HG03280 (cell line): ENCODE measurements around the gene TSPEAR.

Experiments used
- ATAC-seq: cut with Tn5 transposase; IDR thresholded peaks from one replicate; pipeline ENCODE4 v1.9.1; 2021; ENCODE audit warnings: mild to moderate bottlenecking, moderate library complexity; ENCODE audit not compliant: unreplicated experiment

TSPEAR gene

DNA sequence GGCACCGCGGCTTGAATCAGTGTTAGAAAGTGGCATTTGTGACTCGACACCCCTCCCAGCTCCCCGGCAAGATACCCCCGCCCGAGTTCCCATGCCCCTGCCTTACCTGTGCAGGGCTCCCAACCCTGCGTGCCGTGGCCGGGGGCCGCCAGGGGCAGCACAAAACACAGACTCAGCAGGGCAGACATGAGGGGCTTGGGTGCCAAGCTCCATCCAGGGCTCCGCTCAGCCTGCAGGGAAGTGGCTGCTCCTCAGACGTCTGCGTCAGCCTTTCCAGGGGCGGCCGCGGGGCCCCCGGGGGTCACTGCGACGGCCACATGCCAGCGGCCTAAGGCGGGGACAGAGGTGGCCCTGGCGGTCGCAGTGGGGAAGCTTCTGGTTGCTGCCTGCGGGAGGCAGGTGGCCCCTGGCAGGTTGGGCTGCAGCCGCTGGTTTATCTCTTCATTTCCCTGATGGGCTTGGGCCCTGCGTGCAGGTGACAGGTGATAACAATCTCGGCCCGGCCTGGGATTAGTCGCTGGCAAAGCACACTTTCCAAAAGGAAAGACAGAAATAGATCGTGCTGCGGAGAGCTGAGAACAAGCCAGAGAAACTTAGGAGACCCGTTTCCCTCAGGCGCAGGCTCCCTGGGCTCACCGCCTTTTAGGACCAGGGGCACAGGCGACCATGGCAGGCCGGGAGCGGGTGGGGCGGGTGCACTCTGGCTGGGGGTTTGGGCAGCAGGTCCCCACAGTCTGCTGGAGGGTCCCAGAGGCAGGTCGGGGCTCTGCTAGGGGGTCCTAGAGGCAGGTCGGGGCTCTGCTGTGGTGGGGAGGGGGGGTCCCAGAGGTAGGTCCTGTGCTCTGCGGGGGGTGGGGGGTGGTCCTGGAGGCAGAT is at the start of gene TSPEAR:
TSS of gene TSPEAR (minus strand) at position 246 of the 876 bp plus-strand sequence. CDS start at position 188, 58 bp downstream.
- ATAC-seq, result no peak

DNA sequence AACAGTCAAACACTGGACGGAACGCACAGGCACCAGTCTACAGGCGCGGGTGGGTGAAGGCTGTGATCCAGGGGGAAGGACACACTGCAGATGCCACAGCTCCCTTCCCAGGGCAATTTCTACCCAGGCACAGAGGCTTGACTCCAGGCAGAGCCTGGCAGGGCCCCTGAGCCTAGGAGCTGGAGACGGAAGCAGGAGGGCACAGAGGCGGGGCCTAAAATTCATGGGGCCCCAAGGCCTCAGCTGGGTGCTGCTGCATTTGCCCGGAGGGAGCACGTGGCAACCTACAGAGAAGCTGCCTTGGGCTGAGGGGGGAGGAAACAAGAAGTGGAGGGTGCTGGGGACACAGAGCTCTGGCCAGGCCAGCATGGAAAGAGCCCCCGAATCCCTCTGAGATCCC is 49.0 kb upstream of the TSPEAR start:
- no peak for ATAC-seq

DNA sequence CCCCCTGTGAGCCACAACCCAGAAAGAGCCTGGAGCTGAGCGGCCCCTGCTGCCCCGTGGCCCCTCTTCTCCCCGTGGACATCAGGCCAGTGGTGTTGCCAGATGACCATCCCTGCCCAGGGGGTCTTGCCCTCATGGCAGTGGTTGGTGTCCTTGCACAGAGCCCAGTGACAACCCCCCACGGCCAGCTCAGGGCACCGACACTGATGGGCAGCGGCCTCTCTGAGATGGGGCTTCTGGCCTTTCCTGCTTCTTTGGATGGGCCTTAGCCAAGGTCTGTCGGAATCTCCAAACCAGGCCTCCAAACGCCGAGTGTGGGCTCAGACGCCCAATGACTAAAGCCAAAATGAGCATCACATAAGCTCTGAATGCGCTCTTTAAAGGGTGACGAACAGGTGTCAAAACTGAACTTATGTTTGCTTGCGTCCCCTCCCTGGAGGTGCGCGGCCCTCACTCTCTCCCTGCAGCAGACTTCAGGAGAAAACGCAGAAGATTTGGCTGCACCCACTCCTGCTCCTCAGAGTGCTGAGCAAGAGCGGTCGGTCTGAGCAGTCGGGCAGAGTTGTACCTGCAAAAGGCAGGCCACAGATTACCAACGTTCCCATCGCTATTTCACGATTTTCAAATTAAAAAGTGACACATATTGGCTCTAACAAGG is 48.4 kb upstream of the TSPEAR start:
- ATAC-seq, result no peak

DNA sequence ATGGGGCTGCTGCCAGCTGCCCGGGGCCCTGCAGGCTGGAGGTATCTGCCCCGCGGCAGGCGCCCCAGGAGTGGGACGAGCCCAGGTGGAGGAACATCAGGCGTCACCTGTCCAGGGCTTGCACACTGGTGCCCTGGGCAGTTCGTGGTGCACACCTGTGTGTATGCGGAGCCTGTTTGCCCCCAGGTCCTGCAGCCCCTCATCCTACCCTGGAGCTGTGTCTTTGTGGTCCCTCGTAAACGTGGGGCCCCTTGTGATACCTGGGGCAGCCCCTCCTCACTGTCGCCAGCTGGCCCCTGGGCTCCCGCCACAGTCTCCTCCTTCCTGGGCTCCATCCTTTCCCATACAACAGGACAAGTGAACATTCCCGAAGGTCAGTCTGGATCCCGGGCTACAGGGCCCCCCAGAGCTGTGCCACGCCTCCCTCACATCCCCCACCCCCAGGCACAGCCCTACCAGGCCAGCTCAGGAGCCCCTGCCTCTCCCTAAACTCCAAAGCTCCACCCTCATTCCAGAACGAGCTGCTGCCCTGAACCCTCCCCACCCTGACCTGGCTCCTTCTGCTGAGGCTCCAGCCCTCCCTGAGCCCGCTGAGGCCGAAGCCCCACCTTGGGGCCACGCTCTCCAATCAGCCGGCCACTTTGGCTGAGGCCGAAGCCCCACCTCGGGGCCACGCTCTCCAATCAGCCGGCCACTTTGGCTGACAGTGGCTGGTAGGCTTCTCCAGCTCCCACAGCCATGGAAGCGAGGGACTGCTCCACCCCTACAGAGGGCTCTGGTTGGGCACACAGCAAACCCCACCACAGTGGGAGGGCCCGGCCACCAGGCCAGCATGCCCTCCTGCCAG is 47.6 kb upstream of the TSPEAR start:
- ATAC-seq, result no peak

DNA sequence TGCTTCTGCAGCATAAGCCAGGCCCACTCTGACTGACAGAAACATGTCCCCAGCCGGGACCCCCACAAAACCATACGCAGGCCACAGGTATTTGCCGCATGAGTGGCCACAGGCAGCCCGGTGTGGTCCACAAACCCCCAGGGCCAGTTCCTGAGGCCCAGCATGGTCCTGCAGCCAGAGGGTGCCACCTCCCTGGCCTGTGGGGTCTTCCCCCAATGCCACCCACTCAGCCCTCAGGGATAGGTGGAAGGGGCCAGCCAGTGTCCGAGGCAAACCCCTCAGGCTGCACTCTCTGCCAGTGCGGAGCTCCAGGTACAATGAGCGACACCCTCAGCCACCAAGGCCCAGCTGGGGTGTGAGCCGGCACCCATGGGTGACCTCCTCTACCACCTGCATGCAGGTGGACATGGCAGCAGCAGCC is 46.8 kb upstream of the TSPEAR start:
- ATAC-seq, result no peak

DNA sequence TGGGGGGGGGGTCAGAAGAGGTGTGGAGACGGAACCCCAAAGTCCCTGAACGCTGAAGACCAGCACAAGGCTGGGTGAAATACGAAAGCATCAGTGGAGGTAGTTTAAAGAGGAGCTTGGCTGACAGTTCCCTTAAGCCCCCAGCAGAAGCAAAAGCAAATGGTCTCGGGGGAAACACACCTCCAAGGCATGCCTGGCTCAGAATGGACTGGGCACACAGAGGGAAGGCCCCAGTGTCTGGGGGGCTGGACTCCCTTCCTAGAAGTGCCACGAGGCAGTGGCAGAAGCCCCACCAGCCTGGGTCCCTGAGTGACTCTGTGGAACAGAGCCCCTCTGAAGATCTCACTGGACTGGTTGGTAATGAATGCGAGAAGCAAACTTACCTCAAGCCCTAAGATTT is 46.4 kb upstream of the TSPEAR start:
- no peak for ATAC-seq

DNA sequence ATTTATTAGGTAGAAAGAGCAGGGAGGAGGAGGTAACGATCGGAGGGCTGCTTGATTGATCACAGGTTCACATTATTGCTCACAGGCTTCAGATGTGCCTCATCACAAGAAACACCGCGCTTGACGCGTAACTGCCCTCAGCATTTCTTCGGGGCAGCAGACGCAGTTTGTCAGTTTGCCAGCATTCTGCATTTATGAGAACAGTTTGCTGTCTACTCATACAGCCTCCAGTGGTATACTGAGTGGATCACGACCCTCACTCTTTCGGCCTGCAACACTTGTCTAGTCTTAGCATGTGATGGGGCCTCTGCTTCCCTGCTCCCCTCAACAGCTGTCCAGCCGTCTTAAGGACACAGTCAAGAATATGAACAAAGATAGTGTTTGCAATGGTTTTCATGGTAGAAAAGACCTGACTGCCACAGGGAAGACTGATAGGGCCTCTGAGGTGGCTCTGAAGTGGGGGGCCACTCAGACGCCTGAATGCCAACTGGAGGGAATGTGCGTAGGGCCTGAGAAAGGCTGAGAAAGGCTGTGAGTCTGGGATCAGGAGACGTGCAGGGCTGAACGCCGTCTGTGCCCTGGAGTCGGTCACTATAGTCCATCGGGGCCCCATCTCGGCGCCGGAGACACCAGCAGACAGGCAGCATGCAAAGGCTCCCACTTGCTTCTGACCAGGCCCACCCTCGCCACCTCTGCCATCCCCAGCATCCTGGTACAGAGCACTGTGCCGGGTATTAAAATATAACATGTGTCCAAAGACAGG is 45.2 kb upstream of the TSPEAR start:
- no peak for ATAC-seq

DNA sequence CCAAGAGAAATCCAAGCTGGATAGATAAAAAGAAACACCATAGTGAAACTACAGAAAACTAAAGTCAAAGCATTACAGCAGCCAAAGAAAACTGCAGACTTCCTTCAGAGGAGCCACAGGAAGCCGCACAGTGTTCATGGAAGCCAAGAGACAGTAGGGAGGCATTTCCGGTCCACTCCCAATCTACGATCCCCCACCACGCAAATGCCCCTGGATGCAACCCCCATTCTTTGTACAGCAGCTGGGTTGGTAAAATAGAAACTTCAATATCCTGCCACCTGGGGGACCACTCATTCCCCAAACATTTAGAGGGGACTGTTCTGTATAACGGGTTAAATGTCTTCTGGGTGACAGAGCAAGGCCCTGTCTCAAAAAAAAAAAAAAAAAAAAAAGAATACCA is 43.9 kb upstream of the TSPEAR start:
- no peak for ATAC-seq

DNA sequence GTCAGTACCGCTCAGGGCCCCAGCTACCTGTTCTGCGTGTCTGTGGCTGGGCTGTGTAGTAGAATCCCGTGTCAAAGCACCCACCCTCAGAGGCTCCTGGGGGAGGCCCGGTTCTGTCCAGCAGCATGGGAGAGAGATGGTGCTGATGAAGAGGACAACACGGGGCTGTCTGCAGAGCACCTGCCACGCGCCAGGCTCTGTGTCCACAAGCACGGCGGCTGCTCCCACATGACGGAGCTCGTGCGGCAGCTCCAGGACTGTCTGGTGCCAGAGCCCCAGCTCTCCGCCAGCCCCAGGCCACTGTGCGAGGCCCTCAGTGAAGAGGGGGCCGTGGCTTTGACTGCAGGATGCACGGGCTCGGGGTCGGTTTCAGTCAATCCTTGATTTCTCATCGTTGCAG is 42.0 kb upstream of the TSPEAR start:
- no peak for ATAC-seq

DNA sequence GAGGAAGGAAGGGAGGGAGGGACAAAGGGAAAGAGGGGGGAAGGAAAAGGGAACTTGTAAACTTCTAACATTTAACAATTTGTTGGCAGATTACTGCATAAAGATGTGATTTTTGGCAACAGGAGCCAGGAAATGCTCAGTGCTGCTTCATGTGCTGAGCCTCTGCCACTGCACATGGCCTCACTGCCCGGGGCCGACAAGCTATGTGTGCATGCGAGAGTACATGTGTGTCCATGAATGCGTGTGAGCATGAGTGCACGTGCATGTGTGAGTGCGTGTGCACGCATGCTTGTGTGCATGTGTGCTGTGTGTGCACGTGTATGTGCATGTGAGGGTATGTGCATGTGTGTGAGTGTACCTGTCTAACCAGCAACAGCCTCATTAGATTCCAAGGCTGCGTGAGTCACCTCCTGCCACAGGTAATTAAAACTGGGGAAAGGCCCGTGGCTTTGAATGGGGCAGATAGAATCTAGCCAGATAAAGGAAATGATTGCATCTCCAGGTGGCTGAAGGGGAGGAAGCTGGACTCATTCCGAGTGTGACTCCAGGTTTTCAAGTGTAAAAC is 41.4 kb upstream of the TSPEAR start:
- no peak for ATAC-seq

DNA sequence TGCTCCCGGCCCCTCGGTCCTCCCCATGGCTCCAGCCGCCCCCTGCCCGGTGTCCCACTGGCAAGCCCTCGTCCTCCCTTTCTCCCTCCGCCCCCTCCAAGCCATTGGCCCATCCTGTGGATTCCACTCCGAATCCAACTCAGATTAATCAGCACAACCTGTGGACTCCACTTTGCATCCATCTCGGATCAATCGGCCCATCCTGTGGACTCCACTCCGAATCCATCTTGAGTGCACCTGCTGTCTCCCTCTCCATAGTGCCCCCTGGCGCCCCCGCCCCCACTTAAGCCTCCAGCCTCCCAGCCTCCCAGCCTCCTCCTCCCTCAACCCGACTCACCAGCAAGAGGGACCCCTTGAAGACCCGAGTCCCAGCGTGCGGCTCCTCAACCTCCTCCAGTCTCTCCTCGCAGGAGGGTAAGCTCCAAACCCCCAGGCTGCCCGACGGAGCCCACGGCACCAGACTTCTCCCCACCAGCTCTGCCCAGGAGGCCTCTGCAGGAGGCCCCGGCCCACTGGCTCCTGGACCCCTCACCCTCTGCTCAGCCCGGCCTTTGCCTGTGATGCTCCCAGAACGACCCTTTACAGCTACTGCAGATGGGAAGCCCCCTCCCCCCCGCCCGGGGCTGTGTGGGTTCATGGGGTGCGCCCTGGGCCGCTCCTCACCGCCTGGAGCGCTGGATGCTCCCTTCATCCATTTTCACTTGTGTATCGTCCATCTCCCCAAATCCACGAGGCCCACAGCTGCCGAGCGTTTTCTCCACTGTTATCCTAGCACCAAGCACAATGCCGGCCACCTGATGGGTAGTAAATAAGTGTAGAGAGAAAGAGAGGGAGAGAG is 40.6 kb upstream of the TSPEAR start:
- no peak for ATAC-seq

DNA sequence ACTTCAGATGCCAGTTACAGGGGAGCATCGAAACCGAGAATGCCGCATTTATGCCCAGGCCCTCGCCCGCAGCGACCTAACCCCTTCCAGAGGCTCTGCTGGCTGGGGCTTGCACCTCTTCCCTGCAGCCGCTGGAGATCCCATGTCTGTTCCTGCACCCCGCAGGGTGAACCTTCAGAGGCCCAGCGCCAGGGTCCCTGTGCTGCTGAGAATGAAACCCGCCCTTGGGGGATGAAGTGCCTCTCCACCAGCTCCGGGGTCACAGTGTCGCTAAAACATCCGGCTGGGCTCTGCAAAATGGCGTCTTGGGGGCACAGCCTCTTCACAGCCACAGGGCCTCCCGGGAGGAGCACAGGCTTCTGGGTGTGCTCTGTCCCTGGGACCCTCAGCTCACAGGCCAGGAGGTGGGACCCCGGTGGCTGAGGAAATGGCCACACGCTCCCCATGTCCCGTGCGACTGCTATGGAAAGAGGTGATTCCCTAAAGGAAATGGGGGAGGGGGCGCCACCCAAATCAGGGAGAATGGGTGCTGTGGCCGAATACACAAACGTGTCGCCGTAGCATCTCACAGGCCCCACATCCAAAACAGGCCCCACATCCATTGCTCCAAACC is 39.9 kb upstream of the TSPEAR start:
- no peak for ATAC-seq

DNA sequence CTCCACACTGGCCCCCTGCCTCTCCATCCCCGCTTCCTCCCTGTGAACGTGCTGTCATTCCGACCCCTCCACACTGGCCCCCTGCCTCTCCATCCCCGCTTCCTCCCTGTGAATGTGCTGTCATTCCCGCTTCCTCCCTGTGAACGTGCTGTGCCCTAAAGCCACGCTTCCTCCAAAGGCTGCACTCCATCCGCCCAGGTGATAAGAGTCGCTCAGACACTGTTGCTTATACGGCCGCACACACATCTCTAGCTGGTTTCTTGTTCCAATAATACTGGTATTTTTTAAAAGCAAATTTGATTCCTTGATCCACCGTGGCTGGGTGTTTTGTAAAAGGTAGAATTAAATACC is 39.3 kb upstream of the TSPEAR start:
- ATAC-seq, result no peak

DNA sequence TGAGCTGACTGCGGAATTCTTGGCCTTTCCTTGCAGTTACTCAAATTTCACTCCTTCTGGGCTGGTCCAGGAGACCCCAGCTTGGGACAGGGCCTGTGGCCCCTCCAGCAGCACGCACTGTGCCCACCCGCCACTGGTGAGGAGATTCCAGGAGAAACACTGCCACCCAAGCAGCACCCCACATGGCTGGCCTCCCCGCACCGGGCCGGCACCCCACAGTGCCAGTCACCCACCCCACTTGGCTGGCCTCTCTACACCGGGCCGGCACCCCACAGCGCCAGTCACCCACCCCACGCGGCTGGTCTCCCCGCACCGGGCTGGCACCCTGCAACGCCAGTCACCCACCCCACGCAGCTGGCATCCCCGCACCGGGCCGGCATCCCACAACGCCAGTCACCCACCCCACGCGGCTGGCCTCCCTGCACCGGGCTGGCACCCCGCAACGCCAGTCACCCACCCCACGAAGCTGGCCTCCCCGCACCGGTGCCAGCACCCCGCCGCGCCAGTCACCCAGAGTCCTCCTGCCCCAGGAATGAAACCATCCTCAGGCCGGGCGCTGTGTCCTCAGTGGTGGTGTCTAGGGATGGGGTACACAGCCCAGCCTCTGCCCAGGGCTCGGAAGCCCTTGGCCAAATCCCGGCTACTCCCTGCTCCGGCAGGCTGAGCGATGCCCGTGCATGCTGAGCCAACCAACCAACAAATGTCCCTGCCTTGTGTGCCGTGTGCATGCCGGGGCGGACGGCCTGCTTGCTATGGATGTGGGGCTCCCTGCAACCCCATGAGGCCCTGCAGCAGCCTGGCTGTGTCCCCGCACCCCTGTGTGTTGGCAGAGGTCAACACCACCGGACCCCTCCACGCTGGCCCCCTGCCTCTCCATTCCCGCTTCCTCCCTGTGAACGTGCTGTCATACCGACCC is 38.6 kb upstream of the TSPEAR start:
- ATAC-seq, result no peak

DNA sequence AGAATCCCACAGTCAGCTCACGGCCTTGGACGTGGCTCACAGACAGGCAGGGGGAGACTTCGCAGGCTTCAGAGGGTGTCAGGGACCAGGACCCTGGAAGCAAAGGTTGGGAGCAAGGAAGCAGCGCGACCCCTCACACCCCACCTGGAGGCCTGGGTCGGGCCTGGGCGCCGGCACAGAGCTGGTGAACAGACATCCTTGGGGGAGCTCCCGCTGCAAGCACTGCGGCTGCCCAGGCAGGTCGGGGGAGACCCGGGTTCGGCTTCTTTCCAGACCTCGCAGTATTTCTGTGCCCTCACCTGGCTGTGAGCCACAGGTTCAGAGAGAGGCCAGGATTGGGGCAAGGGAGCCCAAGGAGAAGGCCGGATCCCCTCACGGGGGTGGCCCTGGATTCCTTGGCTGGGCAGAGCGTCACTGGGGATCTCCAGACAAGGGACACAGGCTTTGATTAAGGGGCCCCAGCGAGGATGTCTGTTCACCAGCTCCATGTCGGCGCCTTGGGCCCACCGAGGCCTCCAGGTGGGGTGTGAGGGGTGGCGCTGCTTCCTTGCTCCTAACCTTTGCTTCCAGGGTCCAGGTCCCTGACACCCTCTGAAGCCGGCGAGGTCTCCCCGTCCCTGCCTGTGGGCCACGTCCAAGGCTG is 37.9 kb upstream of the TSPEAR start:
- no peak for ATAC-seq

DNA sequence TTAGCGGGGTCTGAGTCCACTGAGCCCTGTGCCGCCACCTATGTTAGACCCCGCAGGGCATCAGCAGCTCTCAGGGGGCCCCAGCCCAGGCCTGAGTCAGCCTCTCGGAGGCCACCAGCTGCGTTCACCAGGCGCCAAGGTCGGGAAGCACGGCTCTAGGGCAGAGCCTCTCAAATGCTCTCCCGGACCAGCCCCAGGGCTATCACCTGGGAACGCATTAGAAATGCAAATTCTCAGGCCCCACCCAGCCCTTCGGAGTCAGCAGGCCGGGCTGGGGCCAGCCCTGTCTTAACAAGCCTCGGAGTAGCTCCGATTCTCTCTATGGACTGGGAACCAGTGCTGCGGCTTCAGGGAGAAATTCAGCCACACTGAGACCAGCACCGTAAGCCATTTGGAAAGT is 37.2 kb upstream of the TSPEAR start:
- no peak for ATAC-seq

DNA sequence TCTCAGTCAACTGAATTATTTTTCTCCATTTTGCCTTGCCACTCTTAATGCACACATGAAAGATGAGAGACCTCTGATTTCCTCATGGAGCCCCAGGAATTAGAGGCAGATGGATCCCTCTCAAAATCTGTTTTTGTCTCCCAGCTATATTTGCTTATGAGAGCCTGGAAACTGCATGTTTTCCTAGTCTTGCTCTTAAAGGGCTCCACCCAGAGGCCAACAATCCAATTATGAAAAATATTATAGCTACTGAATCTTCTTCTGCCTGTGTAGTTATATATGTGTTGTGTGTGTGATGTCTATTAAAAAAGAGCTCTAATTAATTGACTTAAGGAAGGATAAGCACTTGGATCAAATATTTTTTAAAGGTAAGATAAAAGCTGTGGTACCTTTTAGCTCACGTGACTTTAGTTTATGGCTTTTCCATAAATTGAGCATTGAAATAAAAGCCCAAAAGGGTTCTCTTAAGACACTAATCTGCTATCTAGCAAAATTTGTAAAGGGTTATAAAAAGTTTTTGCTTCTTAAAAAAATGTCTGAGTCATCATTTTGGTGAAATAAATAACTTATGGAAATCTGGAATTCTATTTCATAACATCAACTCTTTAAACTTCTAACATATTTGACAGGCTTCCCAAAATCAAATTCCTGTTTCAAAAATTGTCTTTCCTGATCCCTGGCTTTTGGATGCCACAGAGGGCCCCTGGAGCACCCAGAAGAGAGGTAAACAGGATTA is 31.2 kb upstream of the TSPEAR start:
- ATAC-seq, result no peak
